HCT116 (cell line): ENCODE results near the gene CAV2. TPM values are rescaled to one million over a fixed set of nuclear protein-coding genes. Genes with fewer than 3 reads are reported as not detected.

ENCODE experiments used
- ATAC-seq: fragments of 200-7000 bp; cut with Tn5 transposase; 2 replicates; pipeline ENCODE4 v1.9.1; 2020; ENCODE audit warnings: mild to moderate bottlenecking, moderate library complexity
- BruUV-seq: library from RNA; stranded (reverse); fragments of 400-500 nt; replicated peaks from 2 replicates; lab custom pipeline; 2021; lab: Mats Ljungman, UMichigan
- CTCF ChIA-PET: fragments of 300-600 bp; sonication (Branson Sonifier 250); formaldehyde crosslinking; loops from one replicate; lab custom pipeline; 2021; ENCODE audit warnings: antibody characterized with exemption; lab: Charles Lee
- POLR2A ChIA-PET: fragments of 300-600, 350-600 bp; sonication (Branson Sonifier 250); formaldehyde crosslinking; loops from one replicate; lab custom pipeline; 2021; ENCODE audit warnings: antibody characterized with exemption; lab: Charles Lee
- RAD21 ChIA-PET, 2 experiments: fragments of 300-600 bp; sonication (Branson Sonifier 250); formaldehyde crosslinking; loops; one replicate each; lab custom pipeline; 2023; ENCODE audit warnings: low total read pairs in 2 of 2; ENCODE audit not compliant: uncharacterized antibody in 2 of 2, unreplicated experiment in 2 of 2, low non-redundant PET in 1 of 2; lab: Charles Lee
- DNase-seq: peaks from one replicate; pipeline ENCODE4 v3.0.0-alpha.2; 2010; ENCODE audit warnings: low read depth, low spot score
- H2AFZ ChIP-seq: fragments of 200-600 bp; shearing (Covaris generic), sonication (generic); 2 replicates; pipeline ENCODE4 v1.6.1; 2017; ENCODE audit warnings: low read depth, mixed run types, mixed read lengths, antibody characterized with exemption, low read length; ENCODE audit not compliant: poor library complexity, severe bottlenecking
- H3K27ac ChIP-seq: 2 replicates; pipeline ENCODE4 v1.5.1; 2012; ENCODE audit warnings: low read depth, low read length
- H3K27me3 ChIP-seq: fragments of 200-600 bp; sonication (generic); 2 replicates; pipeline ENCODE4 v1.6.1; 2016; ENCODE audit warnings: mixed run types, low read length, mixed read lengths; ENCODE audit not compliant: insufficient read depth
- H3K36me3 ChIP-seq, 2 experiments: fragments of 200-500 bp in 1 of 2; fragments of 200-600 bp in 1 of 2; sonication (Bioruptor generic) in 1 of 2; sonication (generic) in 1 of 2; 2 replicates each; pipeline versions ENCODE4 v1.5.1 to v1.6.1; 2014 to 2016; ENCODE audit warnings: low read length in 2 of 2, inconsistent platforms in 1 of 2, mixed read lengths in 1 of 2, mixed run types in 1 of 2; ENCODE audit not compliant: insufficient read depth in 2 of 2, control insufficient read depth in 1 of 2
- H3K4me1 ChIP-seq, 2 experiments: fragments of 200-600 bp in 1 of 2; sonication (generic) in 1 of 2; 2 replicates each; pipeline versions ENCODE4 v1.5.1 to v1.6.1; 2012 to 2017; ENCODE audit warnings: low read length in 2 of 2, inconsistent platforms in 1 of 2, mild to moderate bottlenecking in 1 of 2, mixed read lengths in 1 of 2, mixed run types in 1 of 2, moderate library complexity in 1 of 2; ENCODE audit not compliant: insufficient read depth in 2 of 2, control insufficient read depth in 1 of 2
- H3K4me2 ChIP-seq: fragments of 200-600 bp; sonication (generic); 2 replicates; pipeline ENCODE4 v1.6.1; 2017; ENCODE audit warnings: mixed run types, low read length, mixed read lengths
- H3K4me3 ChIP-seq, 2 experiments: fragments of 200-600 bp in 1 of 2; sonication (generic) in 1 of 2; replicated peaks in 1 of 2; 2 replicates each; pipeline ENCODE4 v1.5.1; 2011 to 2016; ENCODE audit warnings: low read length in 2 of 2, control low read depth in 1 of 2, low read depth in 1 of 2, mild to moderate bottlenecking in 1 of 2, mixed read lengths in 1 of 2, mixed run types in 1 of 2
- H3K79me2 ChIP-seq: fragments of 200-600 bp; sonication (generic); 2 replicates; pipeline ENCODE4 v1.6.1; 2017; ENCODE audit warnings: mild to moderate bottlenecking, mixed run types, low read length, moderate library complexity, mixed read lengths; ENCODE audit not compliant: insufficient read depth
- H3K9ac ChIP-seq: fragments of 200-600 bp; sonication (generic); 2 replicates; pipeline ENCODE4 v1.6.1; 2016; ENCODE audit warnings: low read length, mixed read lengths
- H3K9me2 ChIP-seq: fragments of 200-600 bp; sonication (generic), shearing (Covaris generic); 2 replicates; pipeline ENCODE4 v1.6.1; 2017; ENCODE audit warnings: mixed run types, mild to moderate bottlenecking, moderate library complexity; ENCODE audit not compliant: insufficient read depth
- H3K9me3 ChIP-seq, 2 experiments: fragments of 200-500 bp in 1 of 2; fragments of 200-600 bp in 1 of 2; sonication (Bioruptor generic) in 1 of 2; sonication (generic) in 1 of 2; 2 replicates each; pipeline ENCODE4 v1.6.1; 2014 to 2017; ENCODE audit warnings: low read length in 2 of 2, mixed read lengths in 2 of 2, inconsistent platforms in 1 of 2, low read depth in 1 of 2, mild to moderate bottlenecking in 1 of 2, mixed run types in 1 of 2, moderate library complexity in 1 of 2; ENCODE audit not compliant: control insufficient read depth in 1 of 2, insufficient read depth in 1 of 2
- H4K20me1 ChIP-seq: fragments of 200-600 bp; sonication (generic), shearing (Covaris generic); 2 replicates; pipeline ENCODE4 v1.6.1; 2017; ENCODE audit warnings: mixed run types, mild to moderate bottlenecking, moderate library complexity; ENCODE audit not compliant: insufficient read depth
- CEBPB ChIP-seq: IDR thresholded peaks from 2 replicates; pipeline ENCODE4 v1.6.1; 2012; ENCODE audit warnings: low read depth
- EZH2phosphoT487 ChIP-seq: fragments of 200-600 bp; IDR thresholded peaks from 2 replicates; pipeline ENCODE4 v1.6.1; 2018; ENCODE audit warnings: antibody characterized with exemption, borderline replicate concordance
- POLR2A ChIP-seq: IDR thresholded peaks from 2 replicates; pipeline ENCODE4 v1.7.0; 2011; ENCODE audit warnings: borderline replicate concordance; ENCODE audit not compliant: insufficient read depth, insufficient read length; ENCODE audit errors: extremely low read depth
- POLR2AphosphoS5 ChIP-seq: IDR thresholded peaks from 2 replicates; pipeline ENCODE4 v1.6.1; 2011; ENCODE audit warnings: mild to moderate bottlenecking, low read depth, low read length, moderate library complexity
- REST ChIP-seq: IDR thresholded peaks from 2 replicates; pipeline ENCODE4 v1.6.1; 2012; ENCODE audit warnings: low read depth
- SIN3A ChIP-seq: IDR thresholded peaks from 2 replicates; pipeline ENCODE4 v1.6.1; 2012; ENCODE audit warnings: low read depth
- YY1 ChIP-seq: IDR thresholded peaks from 2 replicates; pipeline ENCODE4 v1.6.1; 2011; ENCODE audit warnings: low read length, low read depth, moderate library complexity, mild to moderate bottlenecking; ENCODE audit not compliant: insufficient replicate concordance; ENCODE audit errors: extremely low read depth
- ZBTB33 ChIP-seq: IDR thresholded peaks from 2 replicates; pipeline ENCODE4 v1.6.1; 2011; ENCODE audit warnings: mild to moderate bottlenecking, low read length, moderate library complexity; ENCODE audit not compliant: insufficient replicate concordance; ENCODE audit errors: extremely low read depth
- ZNF274 ChIP-seq: fragments of 200-500 bp; sonication (Bioruptor generic); IDR thresholded peaks from 2 replicates; pipeline ENCODE4 v1.6.1; 2014; ENCODE audit warnings: mild to moderate bottlenecking, low read depth, low read length, inconsistent platforms
- intact Hi-C: fragments of 100-400 bp; cut with micrococcal nuclease; formaldehyde crosslinking; loops from 2 replicates; pipeline ENCODE4 v1.10.0; 2022
- total RNA-seq: library from RNA; stranded (reverse); gene quantifications from one replicate; pipeline ENCODE4 v1.2.1, GENCODE V29; 2021; ENCODE audit not compliant: unreplicated experiment
- TF ChIP-seq, protein P1 (sequence below), 3 experiments: fragments of 200-600 bp in 1 of 3; sonication (generic) in 1 of 3; IDR thresholded peaks in 2 of 3; conservative IDR thresholded peaks in 1 of 3; 2 replicates each; pipeline ENCODE4 v1.5.1; 2012 to 2017; ENCODE audit warnings: low read depth in 2 of 3, low read length in 2 of 3, antibody characterized with exemption in 1 of 3, borderline replicate concordance in 1 of 3, control low read depth in 1 of 3, mild to moderate bottlenecking in 1 of 3, mixed read lengths in 1 of 3, mixed run types in 1 of 3, moderate library complexity in 1 of 3; ENCODE audit not compliant: insufficient read depth in 1 of 3
- TF ChIP-seq, protein P2 (sequence below): IDR thresholded peaks from 2 replicates; pipeline ENCODE4 v1.6.1; 2012

The CAV2 gene
- total RNA-seq, 1 experiment from 2014 or later: 157 TPM

GRCh38 chr7:116463956-116464355, 35.6 kb upstream of the CAV2 start:
- H3K9me3 ChIP-seq: no peaks in the 10 kb centered on the region
- ChIA-PET CTCF (interaction anchor here (1.2 kb wide), 1 partner anchor 62 kb away, joined by 3 read pairs; no protein-coding TSS in a partner anchor), POLR2A (interaction anchor here (2.2 kb wide), 1 partner anchor 21 kb away, joined by 14 read pairs; no protein-coding TSS in a partner anchor), RAD21 (no interaction called here)
- no peak overlapping the region for H3K4me2 ChIP-seq
- H3K4me1 ChIP-seq: peaks cover 48 to 88% of the 10 kb centered on the region in 2 experiments
- no peaks in the 10 kb centered on the region for H3K9me2 ChIP-seq
- no peak overlapping the region for H3K9ac ChIP-seq
- H3K79me2 ChIP-seq: peaks cover 16% of the 10 kb centered on the region
- no peaks in the 10 kb centered on the region for H3K27me3 ChIP-seq
- H2AFZ ChIP-seq: no peak overlapping the region
- DNase-seq: no peak
- H3K27ac ChIP-seq: peak overlapping the region; percentile 88; the same call in 1 of the 2 replicates
- ATAC-seq: no peak
- H3K4me3 ChIP-seq: no peak overlapping the region
- H4K20me1 ChIP-seq: no peaks in the 10 kb centered on the region
- BruUV-seq: no TSS peak
- intact Hi-C loops: loop anchor here (5.0 kb wide), 2 partner anchors 48 to 63 kb away; partner anchors contain the start of gene CAV1
- H3K36me3 ChIP-seq: peaks cover 0 to 3% of the 10 kb centered on the region in 2 experiments; a peak in 1 of 4 replicates
- TF ChIP-seq SIN3A (no peak), EZH2phosphoT487 (no peak), POLR2A (no peak), CEBPB (no peak), POLR2AphosphoS5 (no peak), ZNF274 (no peak), ZBTB33 (no peak), REST (no peak), YY1 (no peak)
- TF ChIP-seq, protein P1, sequence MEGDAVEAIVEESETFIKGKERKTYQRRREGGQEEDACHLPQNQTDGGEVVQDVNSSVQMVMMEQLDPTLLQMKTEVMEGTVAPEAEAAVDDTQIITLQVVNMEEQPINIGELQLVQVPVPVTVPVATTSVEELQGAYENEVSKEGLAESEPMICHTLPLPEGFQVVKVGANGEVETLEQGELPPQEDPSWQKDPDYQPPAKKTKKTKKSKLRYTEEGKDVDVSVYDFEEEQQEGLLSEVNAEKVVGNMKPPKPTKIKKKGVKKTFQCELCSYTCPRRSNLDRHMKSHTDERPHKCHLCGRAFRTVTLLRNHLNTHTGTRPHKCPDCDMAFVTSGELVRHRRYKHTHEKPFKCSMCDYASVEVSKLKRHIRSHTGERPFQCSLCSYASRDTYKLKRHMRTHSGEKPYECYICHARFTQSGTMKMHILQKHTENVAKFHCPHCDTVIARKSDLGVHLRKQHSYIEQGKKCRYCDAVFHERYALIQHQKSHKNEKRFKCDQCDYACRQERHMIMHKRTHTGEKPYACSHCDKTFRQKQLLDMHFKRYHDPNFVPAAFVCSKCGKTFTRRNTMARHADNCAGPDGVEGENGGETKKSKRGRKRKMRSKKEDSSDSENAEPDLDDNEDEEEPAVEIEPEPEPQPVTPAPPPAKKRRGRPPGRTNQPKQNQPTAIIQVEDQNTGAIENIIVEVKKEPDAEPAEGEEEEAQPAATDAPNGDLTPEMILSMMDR (IDR thresholded peaks at IDR 0.05 in 2 of 3, conservative IDR thresholded peaks at IDR 0.05 in 1 of 3; ENCODE audit: borderline replicate concordance in 1 of 3, insufficient read depth in 1 of 3, low read depth in 2 of 3, low read length in 2 of 3): no peak
- TF ChIP-seq, protein P2, sequence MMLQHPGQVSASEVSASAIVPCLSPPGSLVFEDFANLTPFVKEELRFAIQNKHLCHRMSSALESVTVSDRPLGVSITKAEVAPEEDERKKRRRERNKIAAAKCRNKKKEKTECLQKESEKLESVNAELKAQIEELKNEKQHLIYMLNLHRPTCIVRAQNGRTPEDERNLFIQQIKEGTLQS: no peak
